Measurements from ENCODE around the gene HSPA12A. TPM values are rescaled to one million over a fixed set of nuclear protein-coding genes. Genes with fewer than 3 reads are reported as not detected.

The HSPA12A gene
- total and polyA plus RNA-seq, 9 of the 15 experiments (the other 6 are each of a cell fraction or from before 2014, with no cell fraction given): 0.01 to 0.18 (median 0.04) TPM; not detected in 4

GRCh38 chr10:116676633-116677032 lies 65.7 kb downstream of the HSPA12A start:
- Histone ChIP-seq H3K4me1 (replicated peaks in 1 of 2; ENCODE audit: control insufficient read depth in 2 of 2, insufficient read depth in 2 of 2, low read length in 2 of 2) (no peaks in the 10 kb centered on the region), H3K9me1 (ENCODE audit: control insufficient read depth, insufficient read depth, low read length) (no peaks in the 10 kb centered on the region), H4K20me1 (replicated peaks; ENCODE audit: control insufficient read depth, insufficient read depth, low read length) (no peaks in the 10 kb centered on the region), H3K36me3 (ENCODE audit: control insufficient read depth, insufficient read depth, low read length) (no peaks in the 10 kb centered on the region), H3K9me3 (replicated peaks; ENCODE audit: control insufficient read depth, insufficient read depth, low read depth, low read length) (no peaks in the 10 kb centered on the region), H3K79me2 (ENCODE audit: control insufficient read depth, insufficient read depth, low read length) (no peaks in the 10 kb centered on the region), H3K4me3 (no peak overlapping the region), H3K9ac (ENCODE audit: insufficient read depth in 1 of 2, low read depth in 2 of 2, low read length in 2 of 2) (no peak overlapping the region), H3K4me2 (ENCODE audit: insufficient read depth, low read length) (no peak overlapping the region), H3K27me3 (ENCODE audit: control insufficient read depth in 2 of 2, insufficient read depth in 2 of 2, low read length in 2 of 2) (peaks cover 0 to 30% of the 10 kb centered on the region in 2 experiments; a peak in 3 of 5 replicates), H3K27ac (ENCODE audit: extremely low read depth, low read depth, low read length) (no peak overlapping the region), H2AFZ (ENCODE audit: low read depth, low read length) (no peak overlapping the region)
- DNase-seq (ENCODE audit: extremely low read depth in 1 of 4, low spot score in 3 of 4): no peak
- no TSS peak for BruUV-seq (replicated peaks)
- in situ Hi-C loops (cut with MboI): loop anchor here (25.0 kb wide), 1 partner anchor 111 kb away; no protein-coding TSS in a partner anchor
- WGBS (ENCODE audit: insufficient coverage, low coverage, missing lambda C conversion rate): 2% methylated on average over 7 of the region's 8 CpGs
- ChIA-PET POLR2A (no interaction called here), CTCF (ENCODE audit: low intra/inter-chr PET ratio) (no interaction called here)
- FAIRE-seq: no peak
- no peak for ATAC-seq
- no peak for TF ChIP-seq PRDM10 (IDR thresholded peaks at IDR 0.05; ENCODE audit: partially characterized antibody)
- TF ChIP-seq FOXO4 (CRISPR knock-in tag; IDR thresholded peaks at IDR 0.05): no peak
- TF ChIP-seq, protein P1, sequence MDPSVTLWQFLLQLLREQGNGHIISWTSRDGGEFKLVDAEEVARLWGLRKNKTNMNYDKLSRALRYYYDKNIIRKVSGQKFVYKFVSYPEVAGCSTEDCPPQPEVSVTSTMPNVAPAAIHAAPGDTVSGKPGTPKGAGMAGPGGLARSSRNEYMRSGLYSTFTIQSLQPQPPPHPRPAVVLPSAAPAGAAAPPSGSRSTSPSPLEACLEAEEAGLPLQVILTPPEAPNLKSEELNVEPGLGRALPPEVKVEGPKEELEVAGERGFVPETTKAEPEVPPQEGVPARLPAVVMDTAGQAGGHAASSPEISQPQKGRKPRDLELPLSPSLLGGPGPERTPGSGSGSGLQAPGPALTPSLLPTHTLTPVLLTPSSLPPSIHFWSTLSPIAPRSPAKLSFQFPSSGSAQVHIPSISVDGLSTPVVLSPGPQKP (CRISPR knock-in tag; IDR thresholded peaks at IDR 0.05): no peak
- no peak for TF ChIP-seq TEAD2 (tag; IDR thresholded peaks at IDR 0.05)
- TF ChIP-seq MIER1 (IDR thresholded peaks at IDR 0.05; ENCODE audit: low read depth): no peak
- no peak for TF ChIP-seq HIVEP1 (CRISPR knock-in tag; IDR thresholded peaks at IDR 0.05)
- TF ChIP-seq MYBL2 (IDR thresholded peaks at IDR 0.05; ENCODE audit: low read depth): no peak
- TF ChIP-seq MYBL2 (CRISPR knock-in tag; IDR thresholded peaks at IDR 0.05; ENCODE audit: borderline replicate concordance): no peak
- no peak for TF ChIP-seq EZH2 (IDR thresholded peaks at IDR 0.05; ENCODE audit: borderline replicate concordance, low read depth, low read length)
- TF ChIP-seq KAT8 (IDR thresholded peaks at IDR 0.05; ENCODE audit: low read depth): no peak
- TF ChIP-seq ZKSCAN8 (CRISPR knock-in tag; IDR thresholded peaks at IDR 0.05): no peak
- no peak for TF ChIP-seq ZNF780A (CRISPR knock-in tag; IDR thresholded peaks at IDR 0.05)
- TF ChIP-seq BRD4 (IDR thresholded peaks at IDR 0.05): no peak
- intact Hi-C loops (cut with micrococcal nuclease): no loop called here

Measured in K562 (cell line).